ENCODE data around the gene CCDC107.
"Not testable (repeated sequence)": the region's sequence is repeated elsewhere in the genome, so short reads cannot be mapped to it uniquely, and the experiment has no call there.

DNA sequence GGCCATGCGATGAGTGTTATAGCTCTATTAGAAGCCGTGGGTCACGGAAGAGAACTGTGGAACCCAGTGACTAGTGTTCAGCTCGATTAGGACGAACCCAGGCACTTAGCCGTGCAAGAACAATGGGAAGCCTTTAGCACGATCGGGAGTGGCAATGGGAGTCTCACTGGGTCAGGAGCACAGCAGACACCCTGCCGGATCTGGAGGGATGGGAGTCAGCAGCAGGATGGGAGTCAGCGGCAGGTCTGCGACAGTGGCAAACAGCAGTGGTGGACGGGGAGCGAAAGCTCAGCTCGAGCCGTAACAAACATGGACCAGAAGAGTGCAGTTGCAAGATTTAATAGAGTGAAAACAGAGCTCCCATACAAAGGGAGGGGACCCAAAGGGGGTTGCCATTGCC is 17.7 kb upstream of the CCDC107 start:
- TF ChIP-seq FOXA1 (IDR thresholded peaks at IDR 0.05); SP1 (IDR thresholded peaks at IDR 0.05); ELF4 (IDR thresholded peaks at IDR 0.05); CTBP1 (IDR thresholded peaks at IDR 0.05; ENCODE audit: borderline replicate concordance); BHLHE40 (IDR thresholded peaks at IDR 0.05; ENCODE audit: borderline replicate concordance); TARDBP (IDR thresholded peaks at IDR 0.05); NFRKB (IDR thresholded peaks at IDR 0.05); FOXK2 (IDR thresholded peaks at IDR 0.05); ARNT (IDR thresholded peaks at IDR 0.05); HDGF (IDR thresholded peaks at IDR 0.05; ENCODE audit: borderline replicate concordance); SUZ12 (IDR thresholded peaks at IDR 0.05); ZNF384 (IDR thresholded peaks at IDR 0.05): not testable (repeated sequence)
- TF ChIP-seq, protein P1, sequence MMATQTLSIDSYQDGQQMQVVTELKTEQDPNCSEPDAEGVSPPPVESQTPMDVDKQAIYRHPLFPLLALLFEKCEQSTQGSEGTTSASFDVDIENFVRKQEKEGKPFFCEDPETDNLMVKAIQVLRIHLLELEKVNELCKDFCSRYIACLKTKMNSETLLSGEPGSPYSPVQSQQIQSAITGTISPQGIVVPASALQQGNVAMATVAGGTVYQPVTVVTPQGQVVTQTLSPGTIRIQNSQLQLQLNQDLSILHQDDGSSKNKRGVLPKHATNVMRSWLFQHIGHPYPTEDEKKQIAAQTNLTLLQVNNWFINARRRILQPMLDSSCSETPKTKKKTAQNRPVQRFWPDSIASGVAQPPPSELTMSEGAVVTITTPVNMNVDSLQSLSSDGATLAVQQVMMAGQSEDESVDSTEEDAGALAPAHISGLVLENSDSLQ (IDR thresholded peaks at IDR 0.05), result not testable (repeated sequence)

All from HEK293T (cell line).